OCI-LY1 (cell line): ENCODE measurements around the gene FOXD4.
"Not testable (repeated sequence)": the region's sequence is repeated elsewhere in the genome, so short reads cannot be mapped to it uniquely, and the experiment has no call there.

ENCODE experiments used
- H2AFZ ChIP-seq: fragments of 200-600 bp; sonication (generic), shearing (Covaris generic); 2 replicates; pipeline ENCODE4 v1.6.0; 2014; ENCODE audit warnings: antibody characterized with exemption, mild to moderate bottlenecking, low read length
- H3F3A ChIP-seq: fragments of 200-600 bp; sonication (generic), shearing (Covaris generic); 2 replicates; pipeline ENCODE4 v1.6.0; 2014; ENCODE audit warnings: mild to moderate bottlenecking, antibody characterized with exemption, low read length, moderate library complexity; ENCODE audit not compliant: insufficient read depth
- H3K27ac ChIP-seq: fragments of 200-600 bp; sonication (generic); 2 replicates; pipeline ENCODE4 v1.5.1; 2014; ENCODE audit warnings: low read length, mixed run types, mild to moderate bottlenecking, low read depth; ENCODE audit not compliant: poor library complexity, severe bottlenecking
- H3K27me3 ChIP-seq: fragments of 200-600 bp; sonication (generic); 2 replicates; pipeline ENCODE4 v1.6.0; 2014; ENCODE audit warnings: antibody characterized with exemption, mild to moderate bottlenecking, low read length, moderate library complexity; ENCODE audit not compliant: insufficient read depth
- H3K36me3 ChIP-seq: fragments of 200-600 bp; sonication (generic); 2 replicates; pipeline ENCODE4 v1.6.1; 2014; ENCODE audit warnings: mild to moderate bottlenecking, antibody characterized with exemption, low read length, moderate library complexity, mixed read lengths; ENCODE audit not compliant: insufficient read depth
- H3K4me1 ChIP-seq: fragments of 200-600 bp; sonication (generic); 2 replicates; pipeline ENCODE4 v1.5.1; 2014; ENCODE audit warnings: mild to moderate bottlenecking, low read length, moderate library complexity; ENCODE audit not compliant: insufficient read depth, severe bottlenecking
- H3K4me2 ChIP-seq: fragments of 200-600 bp; sonication (generic), shearing (Covaris generic); 2 replicates; pipeline ENCODE4 v1.6.1; 2014; ENCODE audit warnings: low read length
- H3K4me3 ChIP-seq: fragments of 200-600 bp; sonication (generic); 2 replicates; pipeline ENCODE4 v1.5.1; 2014; ENCODE audit warnings: low read length, low read depth, mild to moderate bottlenecking, mixed read lengths; ENCODE audit not compliant: poor library complexity, severe bottlenecking
- H3K79me2 ChIP-seq: fragments of 200-600 bp; shearing (Covaris generic); 2 replicates; pipeline ENCODE4 v1.6.1; 2016; ENCODE audit warnings: mixed run types, low read length, mixed read lengths; ENCODE audit not compliant: insufficient read depth
- H3K9ac ChIP-seq: fragments of 200-600 bp; sonication (generic), shearing (Covaris generic); 2 replicates; pipeline ENCODE4 v1.6.1; 2014; ENCODE audit warnings: mild to moderate bottlenecking, low read length, mixed read lengths
- H3K9me2 ChIP-seq: fragments of 200-600 bp; sonication (generic), shearing (Covaris generic); 2 replicates; pipeline ENCODE4 v1.6.1; 2014; ENCODE audit warnings: low read depth, mild to moderate bottlenecking, low read length, mixed read lengths
- H3K9me3 ChIP-seq: fragments of 200-600 bp; shearing (Covaris generic); 2 replicates; pipeline ENCODE4 v1.6.1; 2014; ENCODE audit warnings: low read length, mixed read lengths
- H4K20me1 ChIP-seq: fragments of 200-600 bp; sonication (generic), shearing (Covaris generic); 2 replicates; pipeline ENCODE4 v1.6.0; 2016; ENCODE audit warnings: mild to moderate bottlenecking, low read length; ENCODE audit not compliant: insufficient read depth

Gene FOXD4

DNA sequence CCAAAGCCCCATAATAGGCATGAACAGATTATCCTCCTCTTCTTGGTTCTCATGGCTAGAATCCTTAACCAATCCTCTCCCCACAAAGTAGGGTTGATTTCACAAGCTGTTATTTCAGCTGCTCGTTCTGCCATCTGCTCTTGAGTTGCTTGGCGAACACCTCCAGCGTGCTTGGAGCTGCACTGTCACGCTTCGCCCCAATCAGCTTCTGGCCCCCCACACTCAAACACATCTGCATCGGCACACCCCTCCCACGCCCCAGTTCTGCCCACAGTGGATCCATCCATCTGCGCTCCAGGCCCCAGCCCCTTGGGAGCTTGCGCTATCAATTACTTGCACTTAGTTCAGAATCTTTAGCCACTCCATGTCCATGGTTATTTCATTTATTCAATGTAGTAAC lies 17.8 kb downstream of the FOXD4 start:
- H3K9ac ChIP-seq, H4K20me1 ChIP-seq, H3K4me2 ChIP-seq, H3K9me3 ChIP-seq, H3K27me3 ChIP-seq, H3K4me3 ChIP-seq, H3K36me3 ChIP-seq, H3K9me2 ChIP-seq, H3K4me1 ChIP-seq, H3F3A ChIP-seq, H2AFZ ChIP-seq, H3K27ac ChIP-seq, H3K79me2 ChIP-seq: not testable (repeated sequence)

DNA sequence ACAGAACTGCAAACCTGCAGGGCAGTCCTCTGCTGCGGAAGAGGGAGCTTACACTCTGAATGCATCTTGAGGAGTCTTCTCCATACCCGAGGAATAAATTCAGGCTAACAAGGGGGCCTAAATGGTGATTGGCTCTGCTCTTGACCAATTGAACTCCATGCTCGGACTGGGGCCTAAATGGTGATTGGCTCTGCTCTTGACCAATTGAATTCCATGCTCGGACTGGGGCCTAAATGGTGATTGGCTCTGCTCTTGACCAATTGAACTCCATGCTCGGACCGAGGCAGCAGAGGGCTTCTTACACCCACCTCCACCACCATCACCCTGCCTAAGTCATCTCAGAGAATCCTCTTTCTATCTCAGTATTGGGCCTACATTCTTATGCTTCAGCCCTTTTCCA lies 18.4 kb downstream of the FOXD4 start:
- H3K27me3 ChIP-seq, H3K9me2 ChIP-seq, H4K20me1 ChIP-seq, H3K27ac ChIP-seq, H3K4me1 ChIP-seq, H2AFZ ChIP-seq, H3F3A ChIP-seq, H3K4me2 ChIP-seq, H3K9ac ChIP-seq, H3K36me3 ChIP-seq, H3K79me2 ChIP-seq, H3K9me3 ChIP-seq, H3K4me3 ChIP-seq: not testable (repeated sequence)

DNA sequence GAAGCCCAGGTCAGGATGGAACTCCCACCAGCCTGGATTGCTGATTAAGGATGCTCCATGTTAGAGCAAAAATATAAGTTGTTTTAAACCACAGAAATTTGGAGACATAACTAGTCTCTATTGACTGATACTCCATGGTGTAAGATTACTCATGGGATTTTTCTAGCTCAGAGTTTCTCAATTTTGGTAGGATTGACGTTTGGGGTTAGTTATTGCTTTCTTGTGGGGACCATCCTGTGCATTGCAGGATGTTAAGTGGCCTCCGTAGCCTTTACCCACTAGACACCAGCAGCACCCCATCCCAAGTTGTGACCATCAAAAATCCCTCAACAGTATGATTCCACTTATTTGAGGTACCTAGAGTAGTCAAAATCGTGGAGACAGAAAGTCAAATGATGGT lies 19.4 kb downstream of the FOXD4 start:
- H3K4me3 ChIP-seq, H2AFZ ChIP-seq, H3K9me2 ChIP-seq, H3K9me3 ChIP-seq, H4K20me1 ChIP-seq, H3K79me2 ChIP-seq, H3K27ac ChIP-seq, H3K36me3 ChIP-seq, H3K9ac ChIP-seq, H3K27me3 ChIP-seq, H3F3A ChIP-seq, H3K4me2 ChIP-seq, H3K4me1 ChIP-seq: not testable (repeated sequence)

DNA sequence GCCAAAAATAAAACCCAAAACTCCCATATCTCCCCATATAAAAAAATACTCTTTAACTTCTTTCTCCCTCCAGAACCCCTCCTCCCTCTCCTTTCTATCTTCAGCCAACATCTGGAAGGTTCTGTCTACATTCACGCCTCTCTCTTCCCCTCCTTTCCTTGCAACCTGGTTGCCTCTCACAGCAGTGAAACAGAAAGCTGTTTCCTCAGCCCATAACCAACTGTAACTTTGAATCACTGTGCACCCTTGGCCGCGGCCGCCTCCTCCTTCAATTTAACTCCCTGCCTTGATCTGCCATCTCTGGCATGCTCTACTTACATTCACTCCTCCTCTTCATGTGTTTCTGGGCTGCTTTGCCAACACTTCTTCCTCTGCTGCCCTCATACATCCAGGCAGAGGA lies 23.2 kb downstream of the FOXD4 start:
- not testable (repeated sequence) for H3K27ac ChIP-seq, H3K9me3 ChIP-seq, H3F3A ChIP-seq, H4K20me1 ChIP-seq, H3K36me3 ChIP-seq, H3K4me2 ChIP-seq, H3K9me2 ChIP-seq, H3K79me2 ChIP-seq, H3K27me3 ChIP-seq, H3K4me3 ChIP-seq, H3K9ac ChIP-seq, H3K4me1 ChIP-seq, H2AFZ ChIP-seq

DNA sequence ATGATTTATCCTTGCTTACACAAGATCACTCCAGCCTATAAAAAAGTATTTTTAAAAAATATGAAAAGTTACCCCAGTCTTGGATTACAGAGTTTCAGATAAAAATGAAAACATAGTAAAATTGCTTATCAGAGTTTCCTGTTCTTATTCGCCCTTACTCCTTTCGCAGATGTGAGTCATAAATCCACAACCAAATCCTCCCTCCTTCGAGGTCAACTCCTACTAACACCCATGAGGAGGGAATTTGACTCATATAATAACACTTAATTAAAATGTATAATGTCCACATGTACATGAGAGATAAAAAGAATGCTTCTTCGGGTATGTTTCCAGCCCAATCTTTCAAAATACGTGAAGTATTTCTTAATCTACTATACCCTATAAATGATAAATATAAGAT lies 23.9 kb downstream of the FOXD4 start:
- H3K9me3 ChIP-seq, H3K27me3 ChIP-seq, H3K79me2 ChIP-seq, H3F3A ChIP-seq, H3K27ac ChIP-seq, H3K36me3 ChIP-seq, H4K20me1 ChIP-seq, H3K4me1 ChIP-seq, H3K4me2 ChIP-seq, H2AFZ ChIP-seq, H3K9me2 ChIP-seq, H3K9ac ChIP-seq, H3K4me3 ChIP-seq: not testable (repeated sequence)

DNA sequence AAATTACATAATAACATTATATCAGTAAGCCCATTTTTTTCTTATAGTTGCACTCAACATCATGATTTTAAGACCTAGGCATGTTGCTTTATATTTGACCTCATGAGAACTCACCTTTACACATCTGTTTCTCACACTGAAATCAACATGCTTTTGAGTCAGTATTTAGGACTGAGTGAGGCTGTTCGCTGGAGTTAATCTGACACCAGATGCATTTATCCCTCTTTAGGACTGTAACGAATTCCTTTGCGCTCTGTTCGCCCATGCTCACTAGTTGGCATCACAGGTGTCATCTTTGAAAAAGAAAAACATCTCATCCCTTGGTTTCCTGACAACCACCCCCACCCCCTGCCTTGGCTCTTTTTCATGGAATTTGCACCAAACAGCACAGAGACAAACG lies 24.3 kb downstream of the FOXD4 start:
- H3F3A ChIP-seq, H3K27me3 ChIP-seq, H3K79me2 ChIP-seq, H3K4me1 ChIP-seq, H3K27ac ChIP-seq, H3K36me3 ChIP-seq, H3K4me3 ChIP-seq, H3K9me3 ChIP-seq, H4K20me1 ChIP-seq, H3K9ac ChIP-seq, H3K4me2 ChIP-seq, H2AFZ ChIP-seq, H3K9me2 ChIP-seq: not testable (repeated sequence)

DNA sequence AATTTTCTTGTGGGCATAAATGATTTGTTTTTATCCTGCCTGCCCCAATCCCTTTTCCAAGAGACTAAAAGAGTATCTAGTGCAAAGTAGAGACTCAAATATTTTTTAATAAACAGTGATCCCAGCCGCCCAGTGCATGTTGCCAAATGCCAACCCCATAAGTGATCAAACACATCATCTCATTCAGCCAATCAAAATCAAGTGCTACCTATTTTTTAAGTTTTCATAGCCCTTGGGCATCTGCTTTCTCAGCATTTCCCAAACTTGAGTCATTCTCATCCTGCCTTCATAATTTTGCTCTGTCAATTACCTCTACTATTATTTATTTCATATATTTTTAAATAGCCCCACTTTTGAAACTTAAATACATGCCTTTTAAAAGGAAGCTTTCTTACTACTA lies 27.4 kb downstream of the FOXD4 start:
- not testable (repeated sequence) for H3K9ac ChIP-seq, H3K9me2 ChIP-seq, H3K4me3 ChIP-seq, H3K79me2 ChIP-seq, H3K27me3 ChIP-seq, H3K36me3 ChIP-seq, H4K20me1 ChIP-seq, H3K27ac ChIP-seq, H3K4me1 ChIP-seq, H3K4me2 ChIP-seq, H3K9me3 ChIP-seq, H2AFZ ChIP-seq, H3F3A ChIP-seq

DNA sequence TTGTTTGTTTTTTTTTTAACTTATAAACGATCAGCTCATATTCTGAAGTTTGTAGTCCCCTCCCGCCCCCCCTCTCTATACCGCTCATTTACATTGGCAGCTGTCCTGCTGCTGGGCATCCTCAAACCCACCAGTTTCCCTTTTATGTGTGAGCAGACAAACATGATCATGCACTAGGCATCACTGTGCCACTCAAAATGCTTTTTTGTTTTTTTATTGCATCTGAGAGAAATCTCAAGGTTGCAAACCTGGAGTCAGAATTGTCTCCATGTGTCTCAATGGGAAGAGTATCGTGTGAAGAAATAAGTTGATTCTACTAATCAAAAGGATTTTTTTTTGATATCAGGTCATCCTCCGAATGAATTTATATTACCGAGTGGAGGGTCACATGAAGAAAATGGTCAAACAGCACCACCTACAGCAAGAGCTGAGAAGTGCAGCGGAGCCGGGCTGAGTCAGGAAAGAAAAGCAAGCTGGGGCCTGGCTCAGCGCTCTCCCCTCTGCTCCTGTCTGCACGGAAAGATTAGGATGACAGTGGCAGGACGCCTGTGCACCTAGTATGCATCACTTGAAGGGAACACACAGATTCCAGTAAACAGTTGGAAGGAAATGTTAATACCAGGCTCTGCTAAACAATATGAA lies 29.7 kb downstream of the FOXD4 start:
- not testable (repeated sequence) for H3K9me3 ChIP-seq, H3K4me3 ChIP-seq, H3F3A ChIP-seq, H3K4me1 ChIP-seq, H3K79me2 ChIP-seq, H2AFZ ChIP-seq, H4K20me1 ChIP-seq, H3K27me3 ChIP-seq, H3K9ac ChIP-seq, H3K36me3 ChIP-seq, H3K4me2 ChIP-seq, H3K9me2 ChIP-seq, H3K27ac ChIP-seq
